ENCODE results near the gene PSG5. TPM values are rescaled to one million over a fixed set of nuclear protein-coding genes. Genes with fewer than 3 reads are reported as not detected.
"Not testable (repeated sequence)": the region's sequence is repeated elsewhere in the genome, so short reads cannot be mapped to it uniquely, and the experiment has no call there.

Gene PSG5
- total RNA-seq, 1 experiment from 2014 or later, result not detected

GRCh38 chr19:43181869-43182771 is 4.2 kb downstream of the PSG5 start:
- not testable (repeated sequence) for H2BK15ac ChIP-seq (ENCODE audit: low read depth, low read length); H4K20me1 ChIP-seq (ENCODE audit: control insufficient read depth, insufficient read depth, insufficient read length); H2AFZ ChIP-seq (ENCODE audit: low read length); H3K27ac ChIP-seq (ENCODE audit: insufficient read length, low read depth, low read length); H3K27me3 Mint-ChIP-seq (ENCODE audit: low read depth); H3K14ac ChIP-seq (ENCODE audit: insufficient read depth, low read length); H3K79me2 ChIP-seq (ENCODE audit: insufficient read depth, low read length); H3K4ac ChIP-seq (ENCODE audit: low read depth, low read length); H3K4me1 Mint-ChIP-seq; H3K18ac ChIP-seq (ENCODE audit: insufficient read length, low read depth, low read length); H2BK5ac ChIP-seq (ENCODE audit: insufficient read length, low read length); H3K4me1 ChIP-seq (ENCODE audit: insufficient read depth, low read length); H3K23me2 ChIP-seq (ENCODE audit: insufficient read length, low read depth, low read length, poor library complexity, severe bottlenecking); H3K4me2 ChIP-seq (ENCODE audit: insufficient read depth, insufficient read length, low read length); H2BK20ac ChIP-seq (ENCODE audit: low read depth, low read length, poor library complexity, severe bottlenecking); H2BK12ac ChIP-seq (ENCODE audit: insufficient read length, low read depth, low read length); H3K23ac ChIP-seq (ENCODE audit: insufficient read length, low read depth, low read length); H4K8ac ChIP-seq (replicated peaks; ENCODE audit: insufficient read length, low read depth, low read length); H3K27me3 ChIP-seq (ENCODE audit: insufficient read depth, low read length); H3T11ph ChIP-seq (ENCODE audit: low read length); H4K91ac ChIP-seq (ENCODE audit: insufficient read length, low read depth, low read length); H3K9ac ChIP-seq (ENCODE audit: extremely low read depth, insufficient read length, low read length); H2BK120ac ChIP-seq (ENCODE audit: low read depth, low read length, poor library complexity, severe bottlenecking); H2AK5ac ChIP-seq (ENCODE audit: insufficient read length, low read length); H3K56ac ChIP-seq (ENCODE audit: insufficient read length, low read depth, low read length); DNase-seq; H3K79me1 ChIP-seq (ENCODE audit: insufficient read depth, low read depth, low read length, poor library complexity, severe bottlenecking); H3K4me3 Mint-ChIP-seq; H4K5ac ChIP-seq (ENCODE audit: insufficient read length, low read depth, low read length); H3K27ac Mint-ChIP-seq
- Mint-ChIP-seq H3K36me3 (ENCODE audit: insufficient read depth in 1 of 3, low read depth in 3 of 3) (peaks cover 0 to 23% (median 11%) of the 10 kb centered on the region in 3 experiments; a peak in 5 of 7 replicates), H3K9me3 (peaks cover 88 to 90% of the 10 kb centered on the region in 2 experiments)
- no CpG with 5 or more reads among the region's 4 CpGs for WGBS (ENCODE audit: extremely low coverage, insufficient read length, low lambda C conversion rate)
- peaks cover 24% of the 10 kb centered on the region for H3K9me3 ChIP-seq (ENCODE audit: control insufficient read depth, low read depth, low read length)

Data from H9 (cell line).